ENCODE results near the gene MT1E.

DNA sequence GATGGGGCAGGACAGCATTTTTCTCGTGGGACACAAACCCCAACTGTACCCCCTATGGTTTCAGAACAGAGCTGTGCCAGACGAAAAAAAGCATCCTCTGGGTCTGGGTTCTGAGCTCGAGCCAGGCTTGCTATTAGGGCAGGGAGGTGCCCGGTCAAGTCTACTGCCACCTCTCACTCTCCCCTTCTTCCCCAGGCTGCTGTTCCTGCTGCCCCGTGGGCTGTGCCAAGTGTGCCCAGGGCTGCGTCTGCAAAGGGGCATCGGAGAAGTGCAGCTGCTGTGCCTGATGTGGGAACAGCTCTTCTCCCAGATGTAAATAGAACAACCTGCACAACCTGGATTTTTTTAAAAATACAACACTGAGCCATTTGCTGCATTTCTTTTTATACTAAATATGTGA lies 1.1 kb downstream of the MT1E start:
- TF ChIP-seq, protein P1, sequence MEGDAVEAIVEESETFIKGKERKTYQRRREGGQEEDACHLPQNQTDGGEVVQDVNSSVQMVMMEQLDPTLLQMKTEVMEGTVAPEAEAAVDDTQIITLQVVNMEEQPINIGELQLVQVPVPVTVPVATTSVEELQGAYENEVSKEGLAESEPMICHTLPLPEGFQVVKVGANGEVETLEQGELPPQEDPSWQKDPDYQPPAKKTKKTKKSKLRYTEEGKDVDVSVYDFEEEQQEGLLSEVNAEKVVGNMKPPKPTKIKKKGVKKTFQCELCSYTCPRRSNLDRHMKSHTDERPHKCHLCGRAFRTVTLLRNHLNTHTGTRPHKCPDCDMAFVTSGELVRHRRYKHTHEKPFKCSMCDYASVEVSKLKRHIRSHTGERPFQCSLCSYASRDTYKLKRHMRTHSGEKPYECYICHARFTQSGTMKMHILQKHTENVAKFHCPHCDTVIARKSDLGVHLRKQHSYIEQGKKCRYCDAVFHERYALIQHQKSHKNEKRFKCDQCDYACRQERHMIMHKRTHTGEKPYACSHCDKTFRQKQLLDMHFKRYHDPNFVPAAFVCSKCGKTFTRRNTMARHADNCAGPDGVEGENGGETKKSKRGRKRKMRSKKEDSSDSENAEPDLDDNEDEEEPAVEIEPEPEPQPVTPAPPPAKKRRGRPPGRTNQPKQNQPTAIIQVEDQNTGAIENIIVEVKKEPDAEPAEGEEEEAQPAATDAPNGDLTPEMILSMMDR (IDR thresholded peaks at IDR 0.05): no peak
- TF ChIP-seq POLR2A (IDR thresholded peaks at IDR 0.05): no peak

Measured in testis (tissue), 2 donors.